Measurements from ENCODE around the gene GPR180. TPM values are rescaled to one million over a fixed set of nuclear protein-coding genes. Genes with fewer than 3 reads are reported as not detected.

Gene GPR180
- total RNA-seq, 1 experiment from 2014 or later, result 8.3 TPM

- TF ChIP-seq EZH2 (IDR thresholded peaks at IDR 0.05; ENCODE audit: borderline replicate concordance, low read depth, low read length, poor library complexity, severe bottlenecking) (no peak), CTCF (conservative IDR thresholded peaks at IDR 0.05; ENCODE audit: low read depth, low read length) (no peak)
- Histone ChIP-seq H3K36me3 (ENCODE audit: insufficient read depth, low read length, poor library complexity, severe bottlenecking) (no peaks in the 10 kb centered on the region), H3K4me1 (ENCODE audit: insufficient read depth, low read length, poor library complexity, severe bottlenecking) (no peaks in the 10 kb centered on the region), H3K27ac (ENCODE audit: low read depth, low read length, poor library complexity, severe bottlenecking) (no peak overlapping the region), H3K4me3 (ENCODE audit: low read depth, low read length, poor library complexity, severe bottlenecking) (no peak overlapping the region), H3K9me3 (ENCODE audit: low read depth, low read length, poor library complexity, severe bottlenecking) (no peaks in the 10 kb centered on the region), H3K27me3 (replicated peaks; ENCODE audit: insufficient read depth, low read depth, low read length, poor library complexity) (peaks cover 9% of the 10 kb centered on the region)
- no peak for DNase-seq (ENCODE audit: low spot score)
- intact Hi-C loops (cut with micrococcal nuclease; ENCODE audit: unreplicated experiment), result loop anchor here (2.0 to 10.0 kb wide), 2 partner anchors 731 to 801 kb away; no protein-coding TSS in a partner anchor
- BruUV-seq (replicated peaks), result no TSS peak
- ChIA-PET POLR2A (ENCODE audit: low non-redundant PET) (no interaction called here), CTCF (no interaction called here)
Observed at GRCh38 chr13:94673851-94674250, 72.2 kb downstream of the GPR180 start.

DNA sequence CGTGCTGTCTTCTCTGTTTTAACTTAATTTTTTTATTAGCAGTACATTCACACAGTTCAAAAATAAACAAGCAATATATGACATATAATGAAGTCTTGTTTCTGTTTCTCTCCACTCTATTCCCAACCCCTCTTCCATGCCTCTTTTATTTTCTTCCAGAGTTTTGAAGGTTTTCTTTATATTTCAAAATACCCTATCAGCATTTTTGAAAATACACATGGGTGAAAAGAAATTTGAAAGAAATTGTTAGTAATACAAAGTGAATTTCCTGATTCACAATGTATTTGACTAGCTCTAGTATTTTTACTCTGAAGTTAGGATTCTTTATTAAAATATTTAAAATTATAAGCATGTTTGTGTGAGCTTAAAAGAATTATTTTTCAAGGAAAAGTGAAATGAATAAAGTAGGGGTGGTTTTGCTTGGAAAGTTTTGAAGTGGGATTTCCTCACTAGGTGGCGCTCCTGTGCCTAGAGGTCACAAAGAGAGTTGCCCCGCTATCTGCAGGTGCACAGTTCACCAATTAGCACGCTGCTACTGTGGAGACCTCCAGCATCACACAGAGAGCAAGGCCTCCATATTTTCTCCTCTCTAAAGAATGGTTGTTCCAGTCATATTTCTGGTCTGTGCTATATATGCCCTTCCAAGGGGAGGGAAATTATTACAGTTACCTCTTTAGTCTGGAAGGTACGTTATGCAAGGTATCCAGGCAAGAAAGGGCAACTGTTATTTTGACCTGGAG, 73.1 kb downstream of the GPR180 start:
- no peaks in the 10 kb centered on the region for H3K4me1 ChIP-seq (ENCODE audit: insufficient read depth, low read length, poor library complexity, severe bottlenecking)
- POLR2A ChIA-PET (ENCODE audit: low non-redundant PET), result no interaction called here
- no peak overlapping the region for H3K27ac ChIP-seq (ENCODE audit: low read depth, low read length, poor library complexity, severe bottlenecking)
- CTCF ChIA-PET, result interaction anchor here (0.5 to 1.0 kb wide), 2 partner anchors 13 to 730 kb away, joined by 3 to 5 read pairs; no protein-coding TSS in a partner anchor
- no TSS peak for BruUV-seq (replicated peaks)
- intact Hi-C loops (cut with micrococcal nuclease; ENCODE audit: unreplicated experiment), result loop anchor here (2.0 to 10.0 kb wide), 2 partner anchors 730 to 800 kb away; no protein-coding TSS in a partner anchor
- no peaks in the 10 kb centered on the region for H3K36me3 ChIP-seq (ENCODE audit: insufficient read depth, low read length, poor library complexity, severe bottlenecking)
- H3K27me3 ChIP-seq (replicated peaks; ENCODE audit: insufficient read depth, low read depth, low read length, poor library complexity), result peaks cover 9% of the 10 kb centered on the region
- no peaks in the 10 kb centered on the region for H3K9me3 ChIP-seq (ENCODE audit: low read depth, low read length, poor library complexity, severe bottlenecking)
- H3K4me3 ChIP-seq (ENCODE audit: low read depth, low read length, poor library complexity, severe bottlenecking), result no peak overlapping the region
- peak; percentile 84 for TF ChIP-seq CTCF (conservative IDR thresholded peaks at IDR 0.05; ENCODE audit: low read depth, low read length)
- no peak for TF ChIP-seq EZH2 (IDR thresholded peaks at IDR 0.05; ENCODE audit: borderline replicate concordance, low read depth, low read length, poor library complexity, severe bottlenecking)
- DNase-seq (ENCODE audit: low spot score), result peak; percentile 67

- peaks cover 9% of the 10 kb centered on the region for H3K27me3 ChIP-seq (replicated peaks; ENCODE audit: insufficient read depth, low read depth, low read length, poor library complexity)
- H3K4me3 ChIP-seq (ENCODE audit: low read depth, low read length, poor library complexity, severe bottlenecking), result no peak overlapping the region
- H3K4me1 ChIP-seq (ENCODE audit: insufficient read depth, low read length, poor library complexity, severe bottlenecking), result no peaks in the 10 kb centered on the region
- no peaks in the 10 kb centered on the region for H3K36me3 ChIP-seq (ENCODE audit: insufficient read depth, low read length, poor library complexity, severe bottlenecking)
- BruUV-seq (replicated peaks), result no TSS peak
- no peak for DNase-seq (ENCODE audit: low spot score)
- no peak for TF ChIP-seq EZH2 (IDR thresholded peaks at IDR 0.05; ENCODE audit: borderline replicate concordance, low read depth, low read length, poor library complexity, severe bottlenecking)
- no peak for TF ChIP-seq CTCF (conservative IDR thresholded peaks at IDR 0.05; ENCODE audit: low read depth, low read length)
- no peak overlapping the region for H3K27ac ChIP-seq (ENCODE audit: low read depth, low read length, poor library complexity, severe bottlenecking)
- POLR2A ChIA-PET (ENCODE audit: low non-redundant PET), result no interaction called here
- no peaks in the 10 kb centered on the region for H3K9me3 ChIP-seq (ENCODE audit: low read depth, low read length, poor library complexity, severe bottlenecking)
- intact Hi-C loops (cut with micrococcal nuclease; ENCODE audit: unreplicated experiment), result loop anchor here (10.0 kb wide), 1 partner anchor 797 kb away; no protein-coding TSS in a partner anchor
- CTCF ChIA-PET, result no interaction called here
Observed at GRCh38 chr13:94677799-94678198, 76.1 kb downstream of the GPR180 start.

Measured in A673 (cell line).